CD4-positive, alpha-beta T cell treated with Interleukin-4 for 4 hours (primary cell): ENCODE results near the gene APOM.
A peak's percentile ranks its signal among the peaks of the same experiment; 100 is the strongest.

Experiments
- DNase-seq: peaks from one replicate; pipeline ENCODE4 v3.0.0-alpha.2; 2020

Gene APOM

GRCh38 chr6:31655349-31656237, at the start of gene APOM:
APOM (plus strand) TSS chr6:31655894; CDS start chr6:31655967, 73 bp downstream.
- DNase-seq, result no peak

GRCh38 chr6:31607317-31607716, 48.4 kb upstream of the APOM start:
- no peak for DNase-seq

- DNase-seq, result no peak
Observed at GRCh38 chr6:31609519-31610406, 45.9 kb upstream of the APOM start.

- DNase-seq, result no peak
Observed at GRCh38 chr6:31610968-31611367, 44.7 kb upstream of the APOM start.

GRCh38 chr6:31614075-31614619, 41.5 kb upstream of the APOM start:
- DNase-seq, result no peak

GRCh38 chr6:31614684-31615578, 40.8 kb upstream of the APOM start, which contains the start of gene AIF1:
AIF1 (plus strand) TSS chr6:31615234; CDS start chr6:31615330, 96 bp downstream.
- DNase-seq, result no peak

- no peak for DNase-seq
Observed at GRCh38 chr6:31615748-31616147, 39.9 kb upstream of the APOM start.

- DNase-seq, result no peak
Observed at GRCh38 chr6:31617010-31617409, 38.7 kb upstream of the APOM start.

- peak; percentile 99 for DNase-seq
Observed at GRCh38 chr6:31619805-31620585, 35.7 kb upstream of the APOM start.

GRCh38 chr6:31620586-31621319, 34.9 kb upstream of the APOM start, which contains the start of gene PRRC2A:
PRRC2A (plus strand) TSS chr6:31620715; CDS start chr6:31622790, 2,075 bp downstream.
- no peak for DNase-seq

GRCh38 chr6:31621320-31621939, 34.3 kb upstream of the APOM start:
- no peak for DNase-seq

- DNase-seq, result no peak
Observed at GRCh38 chr6:31621991-31622390, 33.7 kb upstream of the APOM start.

- DNase-seq, result no peak
Observed at GRCh38 chr6:31622684-31623091, 33.0 kb upstream of the APOM start.

GRCh38 chr6:31624070-31624469, 31.6 kb upstream of the APOM start:
- no peak for DNase-seq

- DNase-seq, result no peak
Observed at GRCh38 chr6:31626952-31627351, 28.7 kb upstream of the APOM start.

- no peak for DNase-seq
Observed at GRCh38 chr6:31627690-31628287, 27.9 kb upstream of the APOM start.

GRCh38 chr6:31629014-31629413, 26.7 kb upstream of the APOM start:
- DNase-seq, result no peak

GRCh38 chr6:31630177-31630934, 25.3 kb upstream of the APOM start:
- no peak for DNase-seq

- no peak for DNase-seq
Observed at GRCh38 chr6:31631209-31631608, 24.5 kb upstream of the APOM start.
